IPS-20b (cell line): ENCODE results near the gene CXCR5.

Experiments
- H3K27ac ChIP-seq: one replicate; pipeline ENCODE4 v1.5.1; 2013; ENCODE audit warnings: low read length
- H3K27me3 ChIP-seq: 2 replicates; pipeline ENCODE4 v1.6.1; 2013; ENCODE audit warnings: mild to moderate bottlenecking, low read length, inconsistent platforms; ENCODE audit not compliant: insufficient read depth
- H3K36me3 ChIP-seq: 2 replicates; pipeline ENCODE4 v1.6.1; 2013; ENCODE audit warnings: low read depth, mild to moderate bottlenecking, inconsistent platforms, low read length, moderate library complexity; ENCODE audit not compliant: insufficient read depth
- H3K4me1 ChIP-seq: 2 replicates; pipeline ENCODE4 v1.6.1; 2013; ENCODE audit warnings: mild to moderate bottlenecking, control low read depth, inconsistent platforms, low read length, moderate library complexity; ENCODE audit not compliant: insufficient read depth
- H3K4me3 ChIP-seq: 2 replicates; pipeline ENCODE4 v1.5.1; 2013; ENCODE audit warnings: mild to moderate bottlenecking, low read length, inconsistent platforms
- H3K9ac ChIP-seq: 2 replicates; pipeline ENCODE4 v1.6.1; 2013; ENCODE audit warnings: low read depth, mild to moderate bottlenecking, inconsistent platforms, low read length, moderate library complexity
- H3K9me3 ChIP-seq: 2 replicates; pipeline ENCODE4 v1.6.1; 2013; ENCODE audit warnings: mild to moderate bottlenecking, low read depth, low read length, inconsistent platforms; ENCODE audit not compliant: insufficient read depth

The CXCR5 gene

GRCh38 chr11:118928101-118928869 is 44.6 kb downstream of the CXCR5 start:
- H3K9ac ChIP-seq, result peak overlapping the region; percentile 82; the same call in 1 of the 2 replicates

GRCh38 chr11:118928870-118929500 is 45.3 kb downstream of the CXCR5 start:
- peak overlapping the region; percentile 84 for H3K4me3 ChIP-seq
- H3K9ac ChIP-seq, result peak overlapping the region; percentile 82; the same call in 1 of the 2 replicates
- H3K9me3 ChIP-seq, result no peaks in the 10 kb centered on the region
- H3K4me1 ChIP-seq, result peaks cover 20% of the 10 kb centered on the region
- H3K27ac ChIP-seq, result peak overlapping the region; percentile 59
- peaks cover 30% of the 10 kb centered on the region for H3K27me3 ChIP-seq
- no peaks in the 10 kb centered on the region for H3K36me3 ChIP-seq

More at GRCh38 chr11:118928101-118928869, 44.6 kb downstream of the CXCR5 start:
- Histone ChIP-seq H3K36me3 (no peaks in the 10 kb centered on the region), H3K27me3 (peaks cover 30% of the 10 kb centered on the region), H3K27ac (no peak overlapping the region), H3K4me3 (peak overlapping the region; percentile 84), H3K4me1 (peaks cover 27% of the 10 kb centered on the region), H3K9me3 (no peaks in the 10 kb centered on the region)

GRCh38 chr11:118929501-118930093 is 45.9 kb downstream of the CXCR5 start:
- H3K4me3 ChIP-seq, result peak overlapping the region; percentile 84
- no peaks in the 10 kb centered on the region for H3K36me3 ChIP-seq
- no peaks in the 10 kb centered on the region for H3K9me3 ChIP-seq
- peak overlapping the region; percentile 59 for H3K27ac ChIP-seq
- peaks cover 16% of the 10 kb centered on the region for H3K4me1 ChIP-seq
- peak overlapping the region; percentile 82; the same call in 1 of the 2 replicates for H3K9ac ChIP-seq
- H3K27me3 ChIP-seq, result peaks cover 30% of the 10 kb centered on the region

- Histone ChIP-seq H3K27ac (peak overlapping the region; percentile 59), H3K9me3 (no peaks in the 10 kb centered on the region), H3K9ac (peak overlapping the region; percentile 82; the same call in 1 of the 2 replicates), H3K27me3 (peaks cover 30% of the 10 kb centered on the region), H3K4me3 (peak overlapping the region; percentile 84), H3K4me1 (peaks cover 16% of the 10 kb centered on the region), H3K36me3 (no peaks in the 10 kb centered on the region)
Observed at GRCh38 chr11:118930094-118930712, 46.5 kb downstream of the CXCR5 start.

- H3K27ac ChIP-seq, result no peak overlapping the region
- H3K4me1 ChIP-seq, result peaks cover 12% of the 10 kb centered on the region
- no peak overlapping the region for H3K4me3 ChIP-seq
- H3K36me3 ChIP-seq, result no peaks in the 10 kb centered on the region
- no peak overlapping the region for H3K9ac ChIP-seq
- no peaks in the 10 kb centered on the region for H3K9me3 ChIP-seq
- peaks cover 24% of the 10 kb centered on the region for H3K27me3 ChIP-seq
Observed at GRCh38 chr11:118931571-118931970, 47.9 kb downstream of the CXCR5 start.

GRCh38 chr11:118933486-118933885 is 49.8 kb downstream of the CXCR5 start:
- no peak overlapping the region for H3K4me3 ChIP-seq
- H3K9ac ChIP-seq, result no peak overlapping the region
- H3K27me3 ChIP-seq, result peaks cover 15% of the 10 kb centered on the region
- no peak overlapping the region for H3K27ac ChIP-seq
- H3K4me1 ChIP-seq, result peaks cover 5% of the 10 kb centered on the region; the same call in 1 of the 2 replicates
- no peaks in the 10 kb centered on the region for H3K9me3 ChIP-seq
- H3K36me3 ChIP-seq, result no peaks in the 10 kb centered on the region

GRCh38 chr11:118935376-118935775 is 51.7 kb downstream of the CXCR5 start:
- Histone ChIP-seq H3K36me3 (no peaks in the 10 kb centered on the region), H3K27ac (no peak overlapping the region), H3K4me1 (peaks cover 13% of the 10 kb centered on the region; the same call in 1 of the 2 replicates), H3K9me3 (no peaks in the 10 kb centered on the region), H3K4me3 (no peak overlapping the region), H3K9ac (no peak overlapping the region), H3K27me3 (peaks cover 26% of the 10 kb centered on the region)

GRCh38 chr11:118938491-118939403 is 55.1 kb downstream of the CXCR5 start:
- H3K4me1 ChIP-seq, result peaks cover 12% of the 10 kb centered on the region; the same call in 1 of the 2 replicates
- no peaks in the 10 kb centered on the region for H3K9me3 ChIP-seq
- H3K27me3 ChIP-seq, result peaks cover 13% of the 10 kb centered on the region; the same call in 1 of the 2 replicates
- no peaks in the 10 kb centered on the region for H3K36me3 ChIP-seq
- H3K9ac ChIP-seq, result no peak overlapping the region
- H3K4me3 ChIP-seq, result no peak overlapping the region
- no peak overlapping the region for H3K27ac ChIP-seq

GRCh38 chr11:118939404-118939915 is 55.8 kb downstream of the CXCR5 start:
- Histone ChIP-seq H3K9me3 (no peaks in the 10 kb centered on the region), H3K9ac (peak overlapping the region; percentile 59; the same call in 1 of the 2 replicates), H3K36me3 (no peaks in the 10 kb centered on the region), H3K4me3 (0 out of 2 replicates have a peak overlapping the region, but pooled peaks have one; percentile 23), H3K27ac (no peak overlapping the region), H3K27me3 (peaks cover 13% of the 10 kb centered on the region; the same call in 1 of the 2 replicates), H3K4me1 (peaks cover 12% of the 10 kb centered on the region; the same call in 1 of the 2 replicates)

- Histone ChIP-seq H3K9ac (peak overlapping the region; percentile 59), H3K4me3 (0 out of 2 replicates have a peak overlapping the region, but pooled peaks have one; percentile 23), H3K36me3 (no peaks in the 10 kb centered on the region), H3K27ac (no peak overlapping the region), H3K4me1 (peaks cover 12% of the 10 kb centered on the region; the same call in 1 of the 2 replicates), H3K27me3 (peaks cover 13% of the 10 kb centered on the region; the same call in 1 of the 2 replicates), H3K9me3 (no peaks in the 10 kb centered on the region)
Observed at GRCh38 chr11:118939953-118940598, 56.4 kb downstream of the CXCR5 start.
